Sigmoid colon (tissue), 4 donors: Measurements from ENCODE around the gene PECR.

Source experiments
- CTCF ChIP-seq, 4 experiments: fragments of 450-650 bp in 3 of 4; fragments of 200-600 bp in 1 of 4; IDR thresholded peaks; one replicate each; pipeline ENCODE4 v1.5.1; 2016 to 2019; ENCODE audit warnings: antibody characterized with exemption in 4 of 4, mild to moderate bottlenecking in 3 of 4, moderate library complexity in 2 of 4
- EP300 ChIP-seq, 4 donors: sonication (generic); formaldehyde crosslinking; IDR thresholded peaks; one replicate each; pipeline ENCODE4 v1.6.1; 2017; ENCODE audit warnings: antibody characterized with exemption in 4 of 4
- POLR2A ChIP-seq, 2 donors: fragments of 450-650 bp; IDR thresholded peaks; one replicate each; pipeline ENCODE4 v1.6.1; 2016; ENCODE audit warnings: antibody characterized with exemption in 2 of 2, mild to moderate bottlenecking in 2 of 2, moderate library complexity in 2 of 2
- POLR2AphosphoS5 ChIP-seq, 4 donors: sonication (generic); formaldehyde crosslinking; IDR thresholded peaks; one replicate each; pipeline ENCODE4 v1.6.1; 2017; ENCODE audit warnings: antibody characterized with exemption in 4 of 4

DNA sequence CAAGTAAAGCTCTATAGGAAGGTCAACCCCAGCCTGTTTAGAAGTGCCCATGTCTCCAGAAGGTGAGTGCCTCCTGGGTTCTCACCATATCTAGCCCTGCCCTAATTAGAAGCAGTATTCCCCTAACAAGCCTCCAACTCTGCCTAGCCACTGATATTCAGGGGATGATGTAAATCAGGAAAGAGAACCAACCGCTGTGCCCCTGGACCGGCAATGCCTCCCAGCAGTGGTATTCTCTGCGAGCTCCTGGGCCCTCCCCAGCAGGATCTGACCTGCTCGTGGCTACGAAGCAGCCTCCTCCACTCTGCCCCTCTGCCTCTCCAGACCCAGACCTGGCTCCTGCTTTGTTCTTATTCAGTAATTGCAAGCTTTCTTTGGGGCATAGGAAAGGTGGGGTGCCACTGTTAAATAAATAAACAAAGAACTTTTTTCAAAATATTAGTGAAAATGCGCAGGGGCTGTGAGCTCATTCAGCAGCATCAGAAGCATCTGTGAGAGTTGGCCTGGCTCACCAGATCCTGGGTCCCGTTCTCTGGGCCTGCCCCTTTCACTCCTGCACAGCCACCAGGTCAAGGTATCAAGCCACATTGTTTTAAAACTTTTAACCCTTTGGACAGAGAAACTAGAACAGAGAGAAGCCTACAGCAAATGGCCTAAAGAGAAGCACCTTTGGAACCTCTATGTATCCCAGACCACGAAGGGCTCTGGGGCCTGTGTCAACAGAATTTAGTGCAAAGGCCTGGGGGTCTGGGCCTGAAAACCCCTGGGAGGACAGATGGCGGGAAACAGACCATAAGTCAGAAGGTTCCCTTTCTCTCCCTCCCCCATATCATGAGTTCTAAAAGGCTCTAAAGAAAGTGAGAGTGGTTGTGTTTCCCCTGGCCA is 80.2 kb downstream of the PECR start:
- TF ChIP-seq POLR2A (IDR thresholded peaks at IDR 0.05) = no peak
- TF ChIP-seq CTCF (IDR thresholded peaks at IDR 0.05) = no peak
- TF ChIP-seq POLR2AphosphoS5 (IDR thresholded peaks at IDR 0.05) = no peak
- TF ChIP-seq EP300 (IDR thresholded peaks at IDR 0.05) = no peak
